HepG2 (cell line): ENCODE results near the gene NYAP2. TPM values are rescaled to one million over a fixed set of nuclear protein-coding genes. Genes with fewer than 3 reads are reported as not detected.

Experiments used
- ATAC-seq: fragments of 200-7000 bp; cut with Tn5 transposase; 3 replicates; pipeline ENCODE4 v1.9.1; 2020; ENCODE audit warnings: mild to moderate bottlenecking, moderate library complexity
- BruUV-seq: library from RNA; stranded (reverse); fragments of 400-500 nt; replicated peaks from 2 replicates; lab custom pipeline; 2021; lab: Mats Ljungman, UMichigan
- CTCF ChIA-PET: fragments of 300-600 bp; formaldehyde crosslinking; extraction: SDS; loops from one replicate; lab custom pipeline; 2021; ENCODE audit warnings: low total read pairs, inconsistent platforms, low intra/inter-chr PET ratio; lab: Yijun Ruan, JAX
- POLR2A ChIA-PET: fragments of 350-600 bp; sonication (Branson Sonifier 250); formaldehyde crosslinking; loops from one replicate; lab custom pipeline; 2020; ENCODE audit warnings: antibody characterized with exemption, inconsistent platforms; lab: Yijun Ruan, JAX
- DNase-seq: peaks from one replicate; pipeline ENCODE4 v3.0.0-alpha.2; 2015; ENCODE audit warnings: low spot score
- FAIRE-seq: peaks from 3 replicates; lab custom pipeline; 2011; peaks lifted over from hg19 to GRCh38; lab: Jason Lieb, UNC
- H2AFZ ChIP-seq: one replicate; pipeline ENCODE4 v1.6.1; 2011; ENCODE audit warnings: low read length, inconsistent platforms
- H3K27ac ChIP-seq: fragments of 300-600 bp; 3 replicates; pipeline ENCODE4 v1.8.0; 2011; ENCODE audit warnings: mixed run types, mild to moderate bottlenecking, mixed read lengths, low read length, inconsistent platforms; ENCODE audit not compliant: insufficient read depth; ENCODE audit errors: extremely low read length
- H3K27me3 ChIP-seq, 2 experiments: fragments of 200-600 bp in 1 of 2; 2 replicates in 1 of 2; 3 replicates in 1 of 2; pipeline versions ENCODE4 v1.6.0 to v1.8.0; 2011; ENCODE audit warnings: low read length in 2 of 2, mild to moderate bottlenecking in 2 of 2, moderate library complexity in 2 of 2, inconsistent platforms in 1 of 2; ENCODE audit not compliant: insufficient read depth in 2 of 2, control insufficient read depth in 1 of 2
- H3K36me3 ChIP-seq, 2 experiments: fragments of 200-600 bp in 1 of 2; replicated peaks in 1 of 2; 2 replicates in 1 of 2; 3 replicates in 1 of 2; pipeline versions ENCODE4 v1.5.1 to v1.8.0; 2011; ENCODE audit warnings: low read length in 2 of 2, inconsistent platforms in 1 of 2; ENCODE audit not compliant: insufficient read depth in 2 of 2, control insufficient read depth in 1 of 2
- H3K4me1 ChIP-seq: 2 replicates; pipeline ENCODE4 v1.5.1; 2012; ENCODE audit warnings: low read length, inconsistent platforms; ENCODE audit not compliant: insufficient read depth
- H3K4me2 ChIP-seq: 2 replicates; pipeline ENCODE4 v1.6.0; 2011; ENCODE audit warnings: low read depth, low read length, inconsistent platforms
- H3K4me3 ChIP-seq, 3 experiments: fragments of 200-600 bp in 1 of 3; sonication (generic), shearing (Covaris generic) in 1 of 3; replicated peaks in 1 of 3; 2 replicates each; pipeline ENCODE4 v1.5.1; 2011 to 2016; ENCODE audit warnings: low read length in 3 of 3, inconsistent platforms in 2 of 3, low read depth in 2 of 3, mild to moderate bottlenecking in 2 of 3, control low read depth in 1 of 3, mixed read lengths in 1 of 3; ENCODE audit not compliant: insufficient read depth in 1 of 3
- H3K79me2 ChIP-seq: one replicate; pipeline ENCODE4 v1.6.1; 2011; ENCODE audit warnings: low read length, inconsistent platforms; ENCODE audit not compliant: insufficient read depth
- H3K9ac ChIP-seq: 2 replicates; pipeline ENCODE4 v1.6.0; 2011; ENCODE audit warnings: mild to moderate bottlenecking, low read depth, low read length, inconsistent platforms; ENCODE audit not compliant: insufficient read depth
- H3K9me3 ChIP-seq: 2 replicates; pipeline ENCODE4 v1.5.1; 2012; ENCODE audit warnings: mild to moderate bottlenecking, low read length
- H4K20me1 ChIP-seq: 2 replicates; pipeline ENCODE4 v1.6.0; 2011; ENCODE audit warnings: inconsistent platforms, mild to moderate bottlenecking, low read length, moderate library complexity; ENCODE audit not compliant: insufficient read depth
- SMC3 ChIP-seq: IDR thresholded peaks from 2 replicates; pipeline ENCODE4 v1.6.1; 2011; ENCODE audit warnings: low read length, improper control_type of control experiment
- SMYD3 ChIP-seq: sonication (generic); formaldehyde crosslinking; IDR thresholded peaks from 2 replicates; pipeline ENCODE4 v1.8.1; 2023; ENCODE audit warnings: mild to moderate bottlenecking, missing genetic modification reagents
- STAG1 ChIP-seq: sonication (generic); formaldehyde crosslinking; IDR thresholded peaks from 2 replicates; pipeline ENCODE4 v1.4.0; 2020; ENCODE audit warnings: missing genetic modification reagents
- ZFP91 ChIP-seq: sonication (generic); formaldehyde crosslinking; IDR thresholded peaks from 2 replicates; pipeline ENCODE4 v1.9.0; 2022; ENCODE audit warnings: missing genetic modification reagents, mild to moderate bottlenecking, borderline replicate concordance
- ZNF362 ChIP-seq: sonication (generic); formaldehyde crosslinking; IDR thresholded peaks from 2 replicates; pipeline ENCODE4 v1.4.0; 2020; ENCODE audit warnings: missing genetic modification reagents, mild to moderate bottlenecking, borderline replicate concordance
- ZNF792 ChIP-seq: IDR thresholded peaks from 2 replicates; pipeline ENCODE4 v1.6.1; 2016
- ZSCAN25 ChIP-seq: sonication (generic); formaldehyde crosslinking; IDR thresholded peaks from 2 replicates; pipeline ENCODE4 v1.8.0; 2022; ENCODE audit warnings: mild to moderate bottlenecking, missing genetic modification reagents
- WGBS: methylation state at CpG from one replicate; pipeline ENCODE4 v1.1.6; 2017; ENCODE audit warnings: low lambda C conversion rate; 5-methylcytosine and 5-hydroxymethylcytosine counted together
- in situ Hi-C: cut with HindIII; loops from 2 replicates; pipeline ENCODE4 v1.10.0; 2017; ENCODE audit warnings: low pct_unique_long_range_greater_than_20kb; ENCODE audit not compliant: extremely low pct_ligation_motif_present
- intact Hi-C: fragments of 100-400 bp; cut with micrococcal nuclease; formaldehyde crosslinking; loops from one replicate; pipeline ENCODE4 v1.10.0; 2022; ENCODE audit not compliant: unreplicated experiment
- polyA plus RNA-seq, 8 experiments: library from polyadenylated mRNA; depleted of rRNA in 3 of 8; stranded (reverse) in 7 of 8; unstranded in 1 of 8; fragments of >200 nt; fragmentation: Illumina TruSeq in 4 of 8; extraction: Trizol in 4 of 8; gene quantifications; 2 replicates each; pipeline versions ENCODE4 v1.2.1 to v1.2.3, GENCODE V29; 2011 to 2016; ENCODE audit warnings: low read depth in 4 of 8, missing spikeins in 1 of 8, mixed read lengths in 1 of 8; ENCODE audit not compliant: insufficient read depth in 1 of 8
- total RNA-seq, 5 experiments: library from RNA; depleted of rRNA; stranded (reverse); fragments of >200 nt; fragmentation: Illumina TruSeq; extraction: Trizol; gene quantifications; 2 replicates each; pipeline ENCODE4 v1.2.3, GENCODE V29; 2016; ENCODE audit warnings: low read depth in 1 of 5
- TF ChIP-seq, protein P1 (sequence below): IDR thresholded peaks from 2 replicates; pipeline ENCODE4 v1.6.1; 2012; ENCODE audit warnings: low read depth, low read length, improper control_type of control experiment
- TF ChIP-seq, protein P2 (sequence below): sonication (generic); formaldehyde crosslinking; IDR thresholded peaks from 2 replicates; pipeline ENCODE4 v1.5.0; 2020; ENCODE audit warnings: mild to moderate bottlenecking, missing genetic modification reagents, moderate library complexity

NYAP2 gene
- total and polyA plus RNA-seq, 2 of the 13 experiments (the other 11 are each of a cell fraction or from before 2014, with no cell fraction given): not detected

DNA sequence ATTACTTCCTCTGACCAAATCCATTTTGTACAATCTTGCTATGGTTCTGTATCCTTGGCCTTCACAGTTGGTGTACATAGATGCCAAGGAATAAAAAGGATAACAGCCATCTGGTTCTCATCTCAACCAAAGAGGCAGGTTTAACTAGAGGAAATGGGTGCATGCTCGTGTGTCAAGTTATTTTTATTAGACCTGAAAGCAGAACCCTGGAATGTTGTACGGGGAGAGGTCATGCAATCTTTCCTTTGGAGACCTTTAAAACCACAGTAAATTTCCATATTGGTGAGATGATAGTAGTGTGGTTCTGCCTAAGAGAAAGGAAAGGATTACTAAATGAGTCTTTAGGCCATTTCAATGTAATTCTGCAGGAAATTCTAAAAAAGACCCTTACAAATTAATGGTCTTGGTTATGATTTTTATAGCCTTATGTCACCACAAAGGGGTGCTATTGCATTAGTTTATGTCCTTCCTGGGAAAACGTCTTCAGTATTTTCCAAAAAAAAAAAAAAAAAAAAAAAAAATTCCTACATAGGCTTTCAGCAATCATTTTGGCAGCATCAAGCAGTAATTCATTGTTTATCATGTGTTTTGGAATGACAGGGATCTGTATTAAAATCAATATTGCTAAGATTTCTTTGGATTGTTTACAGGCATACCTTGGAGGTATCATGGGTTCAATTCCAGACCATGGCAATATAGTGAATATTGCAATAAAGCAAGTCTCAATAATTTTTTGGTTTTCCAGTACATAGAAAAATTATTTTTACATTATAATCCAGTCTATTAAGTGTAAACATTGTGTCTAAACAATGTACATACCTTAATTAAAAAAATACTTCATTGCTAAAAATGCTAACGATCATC, 270.8 kb downstream of the NYAP2 start:
- ATAC-seq: no peak
- POLR2A ChIA-PET: no interaction called here

More for the DNA sequence above, 270.8 kb downstream of the NYAP2 start:
- H3K27me3 ChIP-seq: no peaks in the 10 kb centered on the region; a peak in 1 of 5 replicates
- no peak overlapping the region for H3K4me3 ChIP-seq
- no peaks in the 10 kb centered on the region for H3K36me3 ChIP-seq
- H4K20me1 ChIP-seq: no peaks in the 10 kb centered on the region
- no peaks in the 10 kb centered on the region for H3K9me3 ChIP-seq
- CTCF ChIA-PET: interaction anchor here (0.8 to 6.1 kb wide), 4 partner anchors 1132 to 1568 kb away, joined by 3 to 74 read pairs (median 12); no protein-coding TSS in a partner anchor
- DNase-seq (peak; percentile 32), FAIRE-seq (peak; percentile 56)
- in situ Hi-C loops (loop anchor here (25.0 kb wide), 1 partner anchor 1308 kb away; no protein-coding TSS in a partner anchor), intact Hi-C loops (loop anchor here (1.0 to 5.0 kb wide), 4 partner anchors 1315 to 1567 kb away; no protein-coding TSS in a partner anchor)
- no peaks in the 10 kb centered on the region for H3K4me1 ChIP-seq
- BruUV-seq: no TSS peak
- H3K9ac ChIP-seq: no peak overlapping the region
- TF ChIP-seq, protein P1, sequence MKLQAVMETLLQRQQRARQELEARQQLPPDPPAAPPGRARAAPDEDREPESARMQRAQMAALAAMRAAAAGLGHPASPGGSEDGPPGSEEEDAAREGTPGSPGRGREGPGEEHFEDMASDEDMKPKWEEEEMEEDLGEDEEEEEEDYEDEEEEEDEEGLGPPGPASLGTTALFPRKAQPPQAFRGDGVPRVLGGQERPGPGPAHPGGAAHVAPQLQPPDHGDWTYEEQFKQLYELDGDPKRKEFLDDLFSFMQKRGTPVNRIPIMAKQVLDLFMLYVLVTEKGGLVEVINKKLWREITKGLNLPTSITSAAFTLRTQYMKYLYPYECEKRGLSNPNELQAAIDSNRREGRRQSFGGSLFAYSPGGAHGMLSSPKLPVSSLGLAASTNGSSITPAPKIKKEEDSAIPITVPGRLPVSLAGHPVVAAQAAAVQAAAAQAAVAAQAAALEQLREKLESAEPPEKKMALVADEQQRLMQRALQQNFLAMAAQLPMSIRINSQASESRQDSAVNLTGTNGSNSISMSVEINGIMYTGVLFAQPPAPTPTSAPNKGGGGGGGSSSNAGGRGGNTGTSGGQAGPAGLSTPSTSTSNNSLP: 0 out of 2 replicates have a peak, but pooled peaks have one; percentile 34
- TF ChIP-seq SMC3 (peak; percentile 80), SMYD3 (CRISPR knock-in tag) (no peak), STAG1 (CRISPR knock-in tag) (peak; percentile 87), ZNF362 (peak; percentile 81; the same call in 1 of the 2 replicates), ZNF792 (CRISPR knock-in tag) (no peak), ZFP91 (CRISPR knock-in tag) (no peak), ZSCAN25 (no peak)
- TF ChIP-seq, protein P2, sequence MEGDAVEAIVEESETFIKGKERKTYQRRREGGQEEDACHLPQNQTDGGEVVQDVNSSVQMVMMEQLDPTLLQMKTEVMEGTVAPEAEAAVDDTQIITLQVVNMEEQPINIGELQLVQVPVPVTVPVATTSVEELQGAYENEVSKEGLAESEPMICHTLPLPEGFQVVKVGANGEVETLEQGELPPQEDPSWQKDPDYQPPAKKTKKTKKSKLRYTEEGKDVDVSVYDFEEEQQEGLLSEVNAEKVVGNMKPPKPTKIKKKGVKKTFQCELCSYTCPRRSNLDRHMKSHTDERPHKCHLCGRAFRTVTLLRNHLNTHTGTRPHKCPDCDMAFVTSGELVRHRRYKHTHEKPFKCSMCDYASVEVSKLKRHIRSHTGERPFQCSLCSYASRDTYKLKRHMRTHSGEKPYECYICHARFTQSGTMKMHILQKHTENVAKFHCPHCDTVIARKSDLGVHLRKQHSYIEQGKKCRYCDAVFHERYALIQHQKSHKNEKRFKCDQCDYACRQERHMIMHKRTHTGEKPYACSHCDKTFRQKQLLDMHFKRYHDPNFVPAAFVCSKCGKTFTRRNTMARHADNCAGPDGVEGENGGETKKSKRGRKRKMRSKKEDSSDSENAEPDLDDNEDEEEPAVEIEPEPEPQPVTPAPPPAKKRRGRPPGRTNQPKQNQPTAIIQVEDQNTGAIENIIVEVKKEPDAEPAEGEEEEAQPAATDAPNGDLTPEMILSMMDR (CRISPR knock-in tag): peak; percentile 57
- H3K4me2 ChIP-seq: no peak overlapping the region
- H2AFZ ChIP-seq: no peak overlapping the region
- WGBS: 35% methylated on average over 4 of the region's 4 CpGs
- H3K27ac ChIP-seq: no peak overlapping the region
- no peaks in the 10 kb centered on the region for H3K79me2 ChIP-seq
